HG03354 (cell line): ENCODE measurements around the gene PLPP4.
"Not testable (repeated sequence)": the region's sequence is repeated elsewhere in the genome, so short reads cannot be mapped to it uniquely, and the experiment has no call there.

Experiments
- ATAC-seq: cut with Tn5 transposase; IDR thresholded peaks from one replicate; pipeline ENCODE4 v1.9.1; 2021; ENCODE audit warnings: mild to moderate bottlenecking; ENCODE audit not compliant: unreplicated experiment, poor library complexity, severe bottlenecking

Gene PLPP4

DNA sequence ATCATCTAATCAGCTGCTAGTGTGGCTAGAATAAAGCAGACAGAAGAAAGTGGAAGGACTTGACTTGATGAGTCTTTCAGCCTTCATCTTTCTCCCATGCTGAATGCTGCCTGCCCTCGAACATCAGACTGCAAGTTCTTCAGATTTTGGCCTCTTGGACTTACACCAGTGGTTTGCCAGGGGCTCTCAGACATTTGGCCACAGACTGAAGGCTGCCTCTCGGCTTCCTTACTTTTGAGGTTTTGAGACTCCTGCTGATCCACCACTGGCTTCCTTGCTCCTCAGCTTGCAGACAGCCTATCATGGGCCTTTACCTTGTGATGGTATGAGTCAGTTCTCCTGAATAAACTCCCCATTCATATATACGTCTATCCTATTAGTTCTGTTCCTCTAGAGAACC is 26.0 kb downstream of the PLPP4 start:
- no peak for ATAC-seq

DNA sequence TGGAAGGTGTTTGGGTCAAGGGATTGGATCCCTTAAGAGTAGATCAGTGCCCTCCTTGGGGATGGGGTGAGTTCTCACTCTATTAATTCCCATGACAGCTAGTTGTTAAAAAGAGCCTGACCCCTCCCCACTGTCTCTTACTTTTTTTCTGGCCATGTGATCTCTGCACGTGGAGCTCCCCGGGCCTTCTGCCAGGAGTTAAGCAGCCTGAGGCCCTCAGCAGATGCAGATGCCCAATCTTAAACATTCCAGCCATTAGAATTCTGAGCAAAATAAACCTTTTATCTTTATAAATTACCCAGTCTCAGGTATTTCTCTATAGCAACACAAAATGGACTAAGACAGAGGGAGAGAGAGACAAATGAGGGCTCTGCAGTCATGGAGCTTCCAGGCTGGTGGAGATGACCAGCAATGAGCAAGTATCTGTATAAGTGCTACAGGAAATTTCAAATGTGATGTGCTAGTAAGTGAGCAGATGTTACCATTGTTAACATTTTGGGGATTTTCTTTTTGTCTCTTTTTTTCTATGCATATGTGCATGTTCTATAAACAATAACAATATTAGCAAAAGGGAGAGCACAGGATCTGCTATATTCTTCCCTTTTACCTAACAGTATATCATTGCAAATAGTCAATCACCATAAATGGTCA is 26.7 kb downstream of the PLPP4 start:
- ATAC-seq, result no peak

DNA sequence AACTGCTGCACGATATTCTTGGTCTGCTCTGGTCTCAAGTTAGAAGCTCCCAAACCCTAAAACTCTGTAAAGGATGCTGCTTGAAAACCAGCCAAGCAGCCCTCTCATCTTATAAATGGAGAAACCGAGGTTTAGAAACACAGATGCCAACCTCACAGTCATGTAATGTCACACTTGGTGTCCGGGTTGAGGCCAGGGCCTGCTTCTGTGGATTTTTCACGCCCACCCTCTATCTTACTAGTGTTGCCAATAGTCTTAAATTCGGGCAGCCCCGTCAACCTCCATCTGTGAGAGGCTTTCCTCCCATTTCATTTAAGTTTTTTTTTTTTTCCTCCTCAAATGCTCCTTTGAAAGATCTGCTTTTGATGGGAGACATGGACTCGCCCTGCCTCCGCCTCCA is 28.9 kb downstream of the PLPP4 start:
- ATAC-seq, result no peak

DNA sequence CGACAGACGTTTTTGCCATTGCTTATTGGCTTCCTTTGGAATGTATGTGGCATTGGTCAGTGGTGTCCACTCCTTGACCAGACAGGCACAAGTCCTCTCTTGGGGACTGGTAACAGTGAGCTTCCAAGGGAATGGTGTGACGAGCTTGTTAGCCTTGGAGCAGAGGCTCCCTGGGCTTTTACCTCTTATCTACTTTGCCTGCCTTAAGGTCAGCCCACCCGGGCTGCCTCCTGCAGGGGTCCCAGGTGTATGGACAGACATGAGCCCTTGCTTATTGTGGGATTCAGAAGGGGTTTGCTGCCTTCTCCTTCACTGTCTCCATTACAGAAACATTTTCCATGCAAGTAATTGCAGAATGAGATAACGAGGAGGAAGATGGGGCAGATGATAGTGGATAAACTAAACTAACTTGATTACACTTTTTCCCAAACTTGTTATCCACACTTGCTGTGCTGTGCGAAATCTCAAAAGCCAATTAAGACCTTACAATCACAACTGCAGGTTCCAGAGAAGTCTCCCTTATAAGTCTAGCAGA is 29.7 kb downstream of the PLPP4 start:
- ATAC-seq, result no peak

DNA sequence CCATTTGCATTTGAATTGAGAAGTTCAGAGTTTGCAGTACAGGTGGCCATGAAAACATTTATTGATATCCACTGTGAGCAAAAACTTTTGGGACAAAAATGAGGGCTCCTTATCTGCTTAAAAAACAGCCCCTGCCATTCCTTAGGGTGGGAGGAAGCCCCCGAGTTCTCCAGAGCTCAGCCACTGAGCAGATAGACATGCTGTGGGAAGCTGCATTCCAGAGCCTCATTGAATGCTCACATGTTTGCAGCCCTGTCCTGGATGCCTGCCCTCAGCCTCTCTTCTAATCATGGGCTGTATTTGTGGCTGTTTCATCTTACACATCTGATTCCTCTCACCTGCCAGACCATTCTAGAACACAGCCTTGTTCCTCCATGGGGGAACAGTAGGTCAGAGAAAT is 33.3 kb downstream of the PLPP4 start:
- ATAC-seq, result no peak

DNA sequence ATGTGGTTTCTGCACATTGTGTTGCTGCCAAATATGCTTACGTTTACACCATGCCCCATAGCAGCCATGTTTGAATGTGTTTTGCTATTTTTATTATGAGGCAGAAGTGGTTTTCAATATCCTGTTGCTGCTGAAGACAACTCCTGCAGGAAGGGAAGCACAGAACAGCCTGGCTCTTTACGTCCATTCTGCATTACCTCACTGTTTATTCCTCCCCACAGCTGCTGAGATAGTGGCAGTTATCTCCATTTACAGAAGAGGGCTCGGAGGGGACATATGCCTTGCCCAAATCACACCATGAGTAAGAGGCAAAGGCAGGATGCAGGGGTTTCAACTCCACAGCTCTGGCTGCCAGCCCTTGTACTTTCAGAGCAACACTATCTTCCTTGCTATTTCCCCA is 35.3 kb downstream of the PLPP4 start:
- ATAC-seq, result no peak

DNA sequence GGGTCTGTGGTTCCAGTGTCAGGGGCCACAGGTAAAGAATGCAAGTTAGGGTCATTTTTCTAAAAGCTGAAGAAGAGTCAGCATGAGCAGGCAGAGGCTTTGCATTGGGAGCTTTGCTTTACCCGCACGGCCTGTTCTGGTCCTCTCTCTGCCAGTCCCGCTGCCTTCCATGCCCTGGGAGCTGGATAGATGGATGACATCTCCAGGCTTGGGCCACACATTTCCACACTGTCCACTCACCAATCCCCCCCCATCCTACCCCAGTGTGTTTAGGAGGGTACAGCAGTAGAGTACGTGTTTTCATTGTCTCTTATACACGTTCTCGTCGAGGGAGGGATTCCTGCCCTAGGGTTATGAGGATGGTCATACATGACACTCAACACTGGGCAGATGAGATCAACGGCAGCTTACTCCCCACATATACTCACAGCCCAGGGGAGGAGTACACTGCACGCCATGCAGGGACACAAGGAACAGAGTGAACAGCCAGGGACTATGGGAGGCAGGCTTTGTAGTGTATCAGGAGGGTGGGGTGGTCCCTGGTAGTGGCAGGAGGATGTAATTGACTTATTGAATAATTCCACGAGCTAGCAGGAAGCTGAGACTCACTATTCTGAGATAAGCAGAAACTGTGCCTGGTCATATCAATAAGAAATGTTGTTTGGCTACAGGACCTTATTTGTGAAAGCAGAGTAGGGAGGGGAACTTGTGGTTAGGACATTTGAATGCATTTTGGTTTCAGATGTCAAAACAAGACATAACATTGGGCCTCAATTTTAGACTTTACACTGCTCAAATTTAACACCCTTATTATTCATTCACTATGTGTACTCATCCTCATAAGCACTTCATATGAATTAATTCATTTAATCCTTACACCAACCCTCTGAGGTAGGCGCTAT is 36.6 kb downstream of the PLPP4 start:
- peak; percentile 88 for ATAC-seq

DNA sequence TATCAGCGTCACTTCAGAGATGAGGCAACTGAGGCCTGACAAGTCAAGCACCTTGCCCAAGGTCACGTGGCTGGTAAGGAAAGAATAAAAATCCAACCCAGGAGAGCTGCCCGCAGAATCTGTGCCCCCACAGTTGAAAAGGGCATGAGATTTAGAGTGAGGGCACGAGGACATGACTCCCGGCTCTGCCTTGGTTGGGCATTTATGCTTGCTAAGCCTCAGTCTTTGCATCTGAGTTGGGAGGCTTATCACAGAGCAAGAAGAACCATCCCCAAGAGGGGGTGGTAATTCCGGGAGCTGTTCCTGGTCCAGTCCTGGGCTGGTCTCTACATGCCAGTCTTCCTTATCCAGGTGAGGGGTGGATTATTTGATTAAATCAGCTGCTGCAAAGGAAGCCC is 37.3 kb downstream of the PLPP4 start:
- ATAC-seq, result no peak

DNA sequence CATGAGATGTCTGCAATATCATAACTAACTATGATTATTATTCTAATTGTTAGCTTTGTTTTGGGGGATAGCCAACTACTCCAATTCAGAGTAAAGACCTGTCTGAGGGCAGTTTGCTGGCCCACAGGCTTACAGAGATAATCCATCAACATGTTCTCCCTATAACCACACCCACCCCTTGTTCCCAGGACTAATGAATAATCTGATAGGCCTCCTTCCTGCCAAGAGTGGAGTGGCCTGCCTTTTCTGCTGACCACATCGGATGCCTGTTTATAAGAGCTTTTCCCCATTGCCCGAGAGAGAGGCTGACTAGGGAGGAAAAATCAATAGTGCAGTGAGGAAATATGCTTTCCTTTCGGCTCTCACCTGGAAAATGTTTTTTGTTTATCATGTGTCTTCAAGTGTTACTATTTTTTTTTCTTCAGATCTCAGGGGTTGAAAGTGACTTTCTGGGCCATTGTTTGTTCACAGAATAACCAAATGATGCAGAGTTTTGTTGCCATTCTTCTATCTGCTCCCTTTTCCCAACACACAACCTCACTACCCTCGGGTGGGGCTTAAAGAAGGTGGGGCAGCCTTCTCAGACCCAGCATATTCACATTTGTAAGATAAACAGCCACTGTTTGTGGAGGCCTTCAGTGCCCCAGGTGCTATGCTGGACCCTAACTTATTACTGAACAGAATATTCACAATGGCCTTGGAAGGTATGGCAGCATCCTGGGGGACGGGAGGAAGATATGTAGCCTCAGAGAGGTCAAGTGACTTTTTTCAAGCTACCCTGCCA is 38.4 kb downstream of the PLPP4 start:
- no peak for ATAC-seq

DNA sequence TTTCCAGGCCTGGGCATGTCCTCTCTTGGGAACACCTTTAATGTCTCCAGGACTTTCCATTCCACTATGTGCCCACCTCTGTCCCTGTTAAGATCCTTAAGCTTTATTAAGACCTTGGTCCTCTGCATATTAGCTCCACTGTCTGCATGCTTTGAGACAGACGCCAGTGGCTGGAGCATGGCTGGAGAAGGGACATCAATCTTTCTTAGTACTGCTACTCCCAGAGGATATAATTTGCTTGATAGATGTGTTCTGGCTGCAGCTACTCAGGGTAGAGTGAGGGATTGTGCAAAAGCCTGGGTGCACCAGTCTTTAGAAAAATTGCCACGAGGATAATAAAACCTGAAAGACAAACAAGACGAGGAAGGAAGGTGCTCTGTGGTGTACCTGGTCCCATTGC is 42.9 kb downstream of the PLPP4 start:
- no peak for ATAC-seq

DNA sequence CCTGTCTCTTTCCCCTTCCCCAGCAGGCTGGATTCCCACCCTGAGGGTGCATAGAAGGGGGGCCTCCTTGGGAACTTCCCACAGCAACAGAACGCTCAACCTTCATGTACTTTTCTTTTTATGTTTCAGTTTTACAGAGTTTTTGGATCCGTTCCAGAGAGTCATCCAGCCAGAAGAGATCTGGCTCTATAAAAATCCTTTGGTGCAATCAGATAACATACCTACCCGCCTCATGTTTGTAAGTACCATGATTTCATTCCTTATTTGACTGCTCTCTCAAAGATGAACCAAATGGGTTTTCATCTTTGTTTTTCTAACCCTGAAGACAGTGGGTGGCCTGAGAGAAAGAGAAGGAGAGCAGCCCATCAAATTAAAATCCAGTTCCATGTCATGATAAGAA is 46.7 kb downstream of the PLPP4 start:
- no peak for ATAC-seq

DNA sequence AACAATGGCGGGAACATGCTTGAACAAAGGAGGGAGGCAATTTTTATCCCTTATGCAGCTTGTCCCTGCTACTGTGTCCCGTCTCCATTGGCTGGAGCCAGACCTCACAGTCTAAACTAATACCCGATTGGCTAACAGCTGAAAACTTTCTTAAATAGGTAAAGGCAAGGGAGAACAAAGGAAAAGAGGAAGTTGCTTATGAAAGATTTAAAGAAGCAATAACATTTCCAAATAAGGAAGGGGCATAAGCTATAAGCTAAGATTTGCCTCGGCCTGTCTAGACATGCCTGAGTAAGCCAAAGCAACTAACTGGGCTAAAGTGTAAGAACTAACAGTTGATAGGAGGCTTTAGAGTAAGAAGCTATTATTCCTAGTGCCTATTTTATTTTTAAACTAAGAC is 47.2 kb downstream of the PLPP4 start:
- ATAC-seq, result not testable (repeated sequence)

DNA sequence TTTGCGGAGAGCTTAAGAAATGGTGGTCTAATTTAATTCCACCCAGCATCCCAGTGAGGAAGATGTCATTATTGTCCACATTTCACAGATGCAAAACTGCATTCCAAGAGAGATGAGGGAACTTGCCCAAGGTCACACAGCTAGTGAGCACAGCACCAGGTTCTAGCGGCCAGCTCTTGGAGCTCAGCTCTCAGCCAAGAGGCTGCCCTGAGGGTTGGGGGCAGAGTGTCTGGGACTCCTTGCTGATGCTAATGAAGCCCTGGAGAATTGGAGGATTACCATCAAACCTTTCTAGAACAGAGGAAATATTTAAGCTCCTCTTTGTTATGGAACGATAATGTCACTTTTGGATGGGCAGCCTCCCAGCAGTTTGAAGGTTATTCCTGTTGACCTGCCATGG is 48.0 kb downstream of the PLPP4 start:
- ATAC-seq, result no peak

DNA sequence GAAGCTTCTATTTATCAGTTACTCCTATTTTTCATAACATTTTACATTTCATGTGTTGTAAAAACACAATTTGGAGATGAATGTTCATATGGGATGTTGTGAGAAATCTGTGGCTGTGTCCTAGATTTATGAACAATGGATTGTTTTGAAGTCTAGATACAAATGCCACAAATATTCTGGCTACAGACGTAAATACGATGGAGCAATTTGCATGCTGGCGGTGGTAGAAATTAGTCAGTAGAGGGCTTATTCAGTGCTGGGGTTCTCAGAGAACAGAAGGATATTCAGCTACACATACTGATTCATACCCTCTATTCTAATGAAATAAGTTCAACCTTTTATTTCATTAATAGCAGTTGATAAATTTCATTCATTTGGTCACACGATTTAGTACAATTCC is 48.8 kb downstream of the PLPP4 start:
- no peak for ATAC-seq

DNA sequence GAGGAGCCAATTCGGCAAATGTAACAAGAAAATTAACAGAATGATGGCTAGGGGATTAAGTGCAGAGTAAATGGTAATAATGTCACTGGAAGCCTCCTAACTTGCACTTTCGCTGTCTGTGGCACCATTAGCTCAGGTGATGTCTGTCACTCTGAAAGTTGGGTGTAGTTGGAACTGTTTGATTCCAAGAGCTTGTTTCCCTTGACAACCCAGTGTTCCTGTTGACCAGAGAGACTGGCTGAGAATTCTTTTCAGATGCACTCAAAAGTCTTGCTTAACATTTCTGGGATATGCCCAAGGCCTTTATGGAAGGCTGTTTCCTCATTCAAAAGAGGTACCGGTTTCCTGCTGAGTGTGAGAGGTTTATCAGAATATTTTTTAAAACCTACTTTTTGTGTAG is 49.6 kb downstream of the PLPP4 start:
- no peak for ATAC-seq

DNA sequence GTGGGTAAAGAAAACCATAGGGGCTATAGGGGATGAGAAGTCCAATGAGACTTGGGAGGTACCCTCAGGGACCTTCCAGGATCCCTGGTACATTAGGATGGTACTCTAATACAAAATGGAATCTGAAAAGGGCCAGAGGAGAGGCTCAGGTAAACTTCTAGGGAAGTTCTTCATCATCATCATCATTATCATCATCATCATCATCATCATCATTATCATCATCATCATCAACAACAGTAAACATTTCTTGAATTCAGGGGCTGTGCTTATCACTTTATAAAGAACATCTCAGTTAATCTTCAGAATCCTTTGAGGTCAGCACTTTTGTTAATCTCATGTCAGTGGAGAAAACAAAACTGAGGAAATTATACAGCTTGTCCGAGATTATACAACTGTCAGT is 50.1 kb downstream of the PLPP4 start:
- no peak for ATAC-seq

DNA sequence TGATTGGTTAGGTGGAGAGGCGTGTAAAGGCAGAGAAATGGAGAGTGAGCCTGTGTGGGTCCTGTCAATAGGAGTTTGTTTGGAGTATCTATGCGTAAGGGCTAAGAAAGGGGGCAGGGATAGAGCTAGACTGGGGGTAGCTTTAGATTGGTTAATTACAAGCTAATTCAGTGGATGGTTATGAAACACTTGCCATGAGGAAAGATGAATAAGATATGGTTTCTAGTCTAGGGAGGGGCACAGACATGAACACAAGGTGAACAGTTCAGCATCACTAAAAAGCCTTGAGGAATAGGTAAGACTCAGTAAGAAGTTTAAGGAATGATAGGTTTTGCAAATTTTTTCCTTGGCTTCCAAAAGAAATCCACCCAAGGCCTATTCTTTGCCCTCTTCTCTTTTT is 50.6 kb downstream of the PLPP4 start:
- ATAC-seq, result no peak

DNA sequence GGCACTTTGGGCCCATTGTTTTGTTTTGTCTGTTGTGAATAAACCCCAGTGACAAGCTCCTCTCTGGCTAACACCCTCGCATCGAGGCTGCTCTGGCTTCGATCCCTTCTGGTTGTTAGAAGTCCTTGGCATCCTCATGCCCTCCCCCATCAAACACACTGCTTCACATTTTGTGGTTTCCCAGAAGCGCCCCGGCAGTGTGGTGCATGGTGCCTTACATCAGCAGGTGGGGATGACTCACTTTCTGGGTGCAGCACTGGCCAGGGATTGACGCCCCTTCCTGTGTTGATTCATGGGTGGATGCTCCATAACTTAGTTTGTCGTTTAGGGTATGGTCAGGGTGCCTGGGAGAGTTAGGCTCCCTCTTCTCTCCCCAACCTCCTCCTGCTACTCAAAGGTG is 51.4 kb downstream of the PLPP4 start:
- no peak for ATAC-seq

DNA sequence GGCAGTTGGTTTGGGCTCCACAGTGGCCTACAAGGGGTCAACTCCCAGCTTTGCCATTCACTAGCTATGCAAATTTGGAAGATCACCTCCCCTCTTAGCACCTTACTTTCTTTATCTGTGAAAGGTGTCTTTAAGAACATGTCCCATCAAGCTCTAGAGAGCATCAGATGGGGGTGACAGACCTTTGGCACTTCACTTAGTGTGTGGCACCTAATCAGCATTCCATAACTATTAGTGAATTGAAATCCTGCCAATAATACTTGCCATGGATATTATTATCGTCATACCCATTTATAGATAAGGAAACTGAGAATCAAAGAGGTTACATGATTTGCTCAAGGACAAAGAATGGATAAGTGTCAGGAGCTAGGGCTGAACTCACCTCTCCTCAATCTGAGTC is 51.9 kb downstream of the PLPP4 start:
- ATAC-seq, result no peak

DNA sequence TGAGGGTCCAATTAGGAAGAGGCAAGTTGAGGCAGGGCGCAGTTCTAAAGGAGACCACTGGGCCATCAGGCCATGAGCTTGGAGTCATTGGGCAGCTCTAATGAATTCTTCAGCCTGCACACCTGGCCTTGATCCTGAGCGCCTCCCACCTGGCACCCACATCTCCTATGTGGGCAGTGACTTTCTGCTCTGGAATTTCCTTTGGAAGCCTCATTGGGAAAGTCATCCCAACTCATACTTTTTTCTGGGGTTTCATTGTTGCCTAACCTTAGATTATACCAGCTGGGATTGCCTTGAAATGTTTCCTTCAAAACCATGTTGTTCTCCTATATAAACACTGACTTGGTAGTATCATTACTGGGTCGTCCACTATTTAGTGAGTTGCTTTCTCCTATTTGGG is 54.1 kb downstream of the PLPP4 start:
- ATAC-seq, result no peak
